Embryonic facial prominence (tissue), 1 donor: ENCODE data around the gene SYCP2.
"Not testable (repeated sequence)": the region's sequence is repeated elsewhere in the genome, so short reads cannot be mapped to it uniquely, and the experiment has no call there.

Source experiments
- DNase-seq: peaks from one replicate; pipeline ENCODE4 v3.0.0-alpha.2; 2016; ENCODE audit errors: extremely low spot score

Gene SYCP2, protein sequence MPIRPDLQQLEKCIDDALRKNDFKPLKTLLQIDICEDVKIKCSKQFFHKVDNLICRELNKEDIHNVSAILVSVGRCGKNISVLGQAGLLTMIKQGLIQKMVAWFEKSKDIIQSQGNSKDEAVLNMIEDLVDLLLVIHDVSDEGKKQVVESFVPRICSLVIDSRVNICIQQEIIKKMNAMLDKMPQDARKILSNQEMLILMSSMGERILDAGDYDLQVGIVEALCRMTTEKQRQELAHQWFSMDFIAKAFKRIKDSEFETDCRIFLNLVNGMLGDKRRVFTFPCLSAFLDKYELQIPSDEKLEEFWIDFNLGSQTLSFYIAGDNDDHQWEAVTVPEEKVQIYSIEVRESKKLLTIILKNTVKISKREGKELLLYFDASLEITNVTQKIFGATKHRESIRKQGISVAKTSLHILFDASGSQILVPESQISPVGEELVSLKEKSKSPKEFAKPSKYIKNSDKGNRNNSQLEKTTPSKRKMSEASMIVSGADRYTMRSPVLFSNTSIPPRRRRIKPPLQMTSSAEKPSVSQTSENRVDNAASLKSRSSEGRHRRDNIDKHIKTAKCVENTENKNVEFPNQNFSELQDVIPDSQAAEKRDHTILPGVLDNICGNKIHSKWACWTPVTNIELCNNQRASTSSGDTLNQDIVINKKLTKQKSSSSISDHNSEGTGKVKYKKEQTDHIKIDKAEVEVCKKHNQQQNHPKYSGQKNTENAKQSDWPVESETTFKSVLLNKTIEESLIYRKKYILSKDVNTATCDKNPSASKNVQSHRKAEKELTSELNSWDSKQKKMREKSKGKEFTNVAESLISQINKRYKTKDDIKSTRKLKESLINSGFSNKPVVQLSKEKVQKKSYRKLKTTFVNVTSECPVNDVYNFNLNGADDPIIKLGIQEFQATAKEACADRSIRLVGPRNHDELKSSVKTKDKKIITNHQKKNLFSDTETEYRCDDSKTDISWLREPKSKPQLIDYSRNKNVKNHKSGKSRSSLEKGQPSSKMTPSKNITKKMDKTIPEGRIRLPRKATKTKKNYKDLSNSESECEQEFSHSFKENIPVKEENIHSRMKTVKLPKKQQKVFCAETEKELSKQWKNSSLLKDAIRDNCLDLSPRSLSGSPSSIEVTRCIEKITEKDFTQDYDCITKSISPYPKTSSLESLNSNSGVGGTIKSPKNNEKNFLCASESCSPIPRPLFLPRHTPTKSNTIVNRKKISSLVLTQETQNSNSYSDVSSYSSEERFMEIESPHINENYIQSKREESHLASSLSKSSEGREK (N-terminal part only)

DNA sequence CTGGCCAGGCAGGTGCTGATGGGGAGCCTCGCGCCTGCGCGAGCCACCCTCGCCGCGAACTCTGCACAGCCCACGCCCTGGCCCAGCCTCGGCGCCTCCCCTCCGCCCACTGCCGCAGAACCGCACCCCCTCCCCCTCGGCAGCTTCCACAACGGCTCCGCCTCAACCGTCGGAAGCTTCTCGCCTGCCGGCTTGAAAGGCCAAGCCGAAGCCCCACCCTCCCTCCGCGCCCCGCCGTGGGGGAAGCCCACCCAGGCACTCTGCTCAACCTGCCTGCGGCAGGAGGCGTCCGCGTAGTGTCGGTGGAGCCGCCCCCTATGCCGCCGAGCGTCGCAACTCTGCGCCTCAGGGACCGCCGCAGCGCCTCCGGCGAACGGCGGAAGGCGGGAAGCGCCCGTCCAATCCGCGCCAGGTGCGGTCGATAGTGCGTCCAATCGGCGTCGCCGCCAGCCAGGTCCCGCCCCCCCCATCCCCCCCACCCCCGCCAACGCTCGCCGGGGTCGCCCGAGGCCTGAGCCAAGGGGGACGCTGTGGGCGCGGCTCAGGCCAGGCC lies at the start of gene SYCP2:
TSS of gene SYCP2 (minus strand) at position 342 of the 553 bp plus-strand sequence. CDS start 11,224 bp downstream, outside the sequence.
- no peak for DNase-seq

DNA sequence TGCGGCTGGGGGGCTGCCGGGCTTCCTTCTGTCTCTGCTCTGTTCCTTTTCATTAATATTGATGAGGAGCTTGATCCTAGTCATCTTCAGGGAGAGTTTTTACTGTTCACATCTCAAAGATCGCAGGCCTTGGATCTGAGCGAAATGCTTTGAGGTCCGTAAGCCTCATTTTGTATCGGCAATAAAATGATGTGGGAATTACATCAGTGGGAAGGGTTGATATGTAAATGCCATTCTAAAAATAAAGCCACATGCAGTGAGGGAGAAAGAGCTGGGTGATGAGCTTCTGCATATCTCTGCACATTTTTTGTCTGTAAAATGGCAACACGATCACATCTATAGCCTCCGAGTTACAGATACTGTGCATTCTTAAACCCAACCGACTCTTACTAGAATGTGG lies 49.6 kb upstream of the SYCP2 start:
- no peak for DNase-seq

DNA sequence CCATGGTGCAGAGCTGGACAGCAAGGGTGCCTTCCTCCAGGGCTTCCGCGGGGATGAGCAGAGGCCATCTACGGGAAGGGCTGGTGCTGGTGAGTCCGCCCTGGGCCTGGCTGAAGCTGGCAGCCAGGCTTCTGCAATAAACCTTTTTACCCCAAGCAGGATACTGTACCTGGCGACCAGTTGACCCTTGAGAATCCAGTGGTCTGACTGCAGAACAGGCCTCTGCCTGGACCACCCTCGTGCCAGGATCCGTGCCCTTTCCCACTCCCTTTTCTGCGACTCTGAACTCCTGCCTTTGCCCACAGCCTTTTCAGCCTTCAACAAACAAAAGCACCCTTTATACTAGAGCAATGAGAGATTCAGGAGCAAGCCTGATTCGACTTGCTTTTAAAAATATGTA lies 43.6 kb upstream of the SYCP2 start:
- DNase-seq, result no peak

DNA sequence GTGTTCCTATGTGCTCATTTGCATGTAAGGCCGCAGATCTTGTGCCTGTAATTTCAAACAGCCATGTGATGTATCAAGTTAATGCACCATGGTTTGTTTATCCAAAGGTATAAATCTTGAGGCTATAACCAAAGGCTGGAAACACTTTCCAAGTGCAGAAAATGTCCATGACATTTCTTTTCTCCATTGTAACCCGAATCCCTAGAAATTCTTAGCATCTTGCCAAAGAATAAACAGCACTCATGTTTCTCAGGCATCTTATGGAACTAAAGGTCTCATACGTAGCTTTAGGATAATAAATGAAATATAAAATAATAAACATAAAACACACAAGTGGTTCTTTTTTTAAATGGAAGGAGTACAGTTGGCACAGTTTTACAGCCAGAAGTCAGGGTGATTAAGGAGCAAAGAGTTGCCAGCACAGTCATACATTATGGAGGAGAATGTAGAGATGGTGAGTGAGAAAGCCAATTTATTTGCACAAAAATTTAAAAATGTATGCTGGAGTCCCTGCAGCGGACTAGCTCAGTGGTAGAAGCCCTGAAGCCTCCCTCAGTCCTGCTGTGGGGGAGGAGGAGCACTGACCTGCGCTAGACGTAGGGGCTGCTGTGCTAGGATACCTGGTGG lies 42.8 kb upstream of the SYCP2 start:
- peak; percentile 26 for DNase-seq

DNA sequence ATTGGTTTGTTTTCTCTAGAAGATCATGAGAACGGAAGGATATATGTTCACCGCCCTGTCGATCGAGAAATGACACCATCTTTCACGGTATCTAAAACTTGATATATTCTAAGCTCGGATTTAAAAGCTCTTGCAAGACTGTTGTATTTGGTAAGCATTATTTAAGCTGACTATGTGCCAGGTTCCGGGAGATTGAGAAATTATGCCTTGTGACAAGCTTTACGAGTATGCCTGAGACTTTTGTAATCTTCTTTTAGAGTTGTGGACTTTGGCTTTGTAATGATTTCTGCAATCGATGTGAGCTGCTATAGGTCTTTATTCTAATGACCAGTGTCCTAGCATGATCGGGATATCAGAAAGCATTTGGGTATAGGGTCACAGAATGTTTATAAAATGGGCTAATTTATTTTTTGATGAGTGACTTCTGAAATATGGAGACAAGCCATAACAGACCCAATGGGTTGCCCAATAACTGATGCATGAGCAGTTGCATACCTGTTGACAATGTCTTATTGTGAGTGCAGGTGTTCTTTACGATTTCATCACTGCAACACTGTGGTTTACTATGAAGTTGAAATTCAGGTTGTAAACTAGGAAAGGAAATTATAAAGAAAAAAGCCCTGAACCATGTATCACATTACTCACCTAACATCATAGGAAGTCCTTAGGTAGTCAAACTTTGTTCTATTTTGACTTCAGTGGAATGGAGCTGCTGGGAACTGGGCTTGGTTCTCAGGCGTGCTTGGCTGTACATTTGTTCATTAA lies 38.8 kb upstream of the SYCP2 start:
- DNase-seq, result no peak

DNA sequence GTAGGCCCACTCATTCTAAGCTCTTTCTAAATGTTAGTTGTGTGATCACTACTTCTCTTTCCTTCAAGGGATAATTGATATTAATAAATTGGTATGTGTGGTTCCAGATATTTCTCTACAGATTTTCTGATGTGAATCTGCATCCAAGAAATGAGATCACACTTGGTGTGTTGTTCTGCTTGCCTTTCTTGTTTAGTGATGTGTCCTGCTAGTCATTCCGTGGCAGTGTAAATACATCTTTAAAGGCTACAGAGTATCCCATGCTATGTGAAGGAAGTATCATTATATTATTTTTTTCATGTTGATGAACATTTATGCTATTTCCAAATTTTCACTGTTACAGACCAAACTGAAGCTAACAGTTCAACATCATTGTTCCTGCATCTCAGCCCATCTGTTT lies 38.0 kb upstream of the SYCP2 start:
- no peak for DNase-seq

DNA sequence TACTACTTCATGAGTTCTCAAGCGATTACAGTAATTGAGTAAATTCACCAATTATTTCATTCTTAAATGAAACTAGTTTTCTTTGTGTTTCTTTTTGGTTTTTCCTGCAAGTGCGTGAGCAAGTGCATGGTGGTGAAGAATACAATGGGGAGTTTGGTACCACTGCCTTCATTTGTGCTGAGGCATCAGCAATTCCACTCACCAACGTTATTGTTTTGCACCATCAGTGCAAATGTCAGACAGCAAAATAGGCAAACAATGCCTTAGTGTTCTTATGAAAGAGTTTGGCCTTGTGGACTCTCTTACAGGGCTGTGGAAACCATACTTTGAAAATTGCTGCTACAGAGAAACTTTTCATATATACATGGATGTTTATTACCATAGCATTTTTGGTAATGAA lies 33.0 kb upstream of the SYCP2 start:
- no peak for DNase-seq

DNA sequence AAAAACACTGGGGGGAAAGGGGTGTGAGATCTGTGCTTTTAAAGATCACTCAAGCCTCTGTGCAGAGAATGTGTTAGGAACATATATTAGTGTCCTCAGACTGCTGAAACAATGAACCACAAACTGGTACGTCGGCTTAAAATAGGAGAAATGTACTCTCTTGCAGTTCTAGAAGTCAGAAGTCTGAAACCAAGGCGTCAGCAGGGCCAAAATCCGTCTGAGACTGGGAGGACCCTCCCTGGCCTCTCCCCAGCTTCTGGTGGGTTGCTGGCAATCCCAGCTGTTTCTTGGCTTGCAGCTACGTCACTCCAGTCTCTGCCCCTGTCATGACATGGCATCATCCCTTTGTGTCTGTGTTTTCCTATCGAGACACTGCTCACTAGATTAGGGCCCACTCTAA lies 28.7 kb upstream of the SYCP2 start:
- DNase-seq, result no peak

DNA sequence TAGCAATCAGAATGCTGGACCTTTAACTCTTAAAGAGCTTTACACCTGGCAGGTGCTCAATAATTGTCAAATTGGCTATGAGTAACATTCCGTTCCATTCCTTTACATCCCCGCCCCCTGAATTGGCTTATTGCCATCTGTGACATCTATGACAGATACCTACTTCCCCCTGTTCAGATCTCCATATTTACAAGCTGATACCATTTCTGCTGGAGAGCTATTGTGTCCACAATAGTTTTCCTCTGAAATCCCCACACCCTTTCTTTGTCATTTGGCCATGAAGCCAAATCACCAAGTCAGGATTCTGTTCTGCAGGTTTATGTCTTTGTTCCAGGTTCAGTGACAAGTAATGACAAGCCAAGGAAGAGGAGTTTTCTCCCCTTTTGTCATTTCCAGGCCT lies 28.0 kb upstream of the SYCP2 start:
- DNase-seq, result no peak

DNA sequence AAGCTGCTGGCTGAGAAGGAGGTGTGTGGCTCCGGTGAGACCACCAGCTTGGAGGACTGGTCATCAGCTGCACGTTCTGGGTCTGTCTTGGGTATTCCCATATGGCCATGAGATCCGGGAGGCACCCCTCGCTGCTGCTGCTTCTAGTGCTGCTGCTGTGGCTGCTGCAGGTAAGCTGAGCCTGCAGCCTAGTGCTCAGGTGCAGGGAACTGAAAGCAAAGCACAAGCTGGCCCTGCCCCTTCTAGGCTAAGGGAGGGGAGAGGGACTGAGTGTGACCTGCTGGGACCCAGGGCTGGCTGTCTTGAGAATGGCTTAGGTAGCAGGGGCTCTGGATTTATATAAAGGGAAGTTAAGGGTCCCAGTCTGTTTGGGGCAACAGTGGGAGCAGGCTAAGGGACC lies 25.2 kb upstream of the SYCP2 start:
- DNase-seq, result no peak

DNA sequence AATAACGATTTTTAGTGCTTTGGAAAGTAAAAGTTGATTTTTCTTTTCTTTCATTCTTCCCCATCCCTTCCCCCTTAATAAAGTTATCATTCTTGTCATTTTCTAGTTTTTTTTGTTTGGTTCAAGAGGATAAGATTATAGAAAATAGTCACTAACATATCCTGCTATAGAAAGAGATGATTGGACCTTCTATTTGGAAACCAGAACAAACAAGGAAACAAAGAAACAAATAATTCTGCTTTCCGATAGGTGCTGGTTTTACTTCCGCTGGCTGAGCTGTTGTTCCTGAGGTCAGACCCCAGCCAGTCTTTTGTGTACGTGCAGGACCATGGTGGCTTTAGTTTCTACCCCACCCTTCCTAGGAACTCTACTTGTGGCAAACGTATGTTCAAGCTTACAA lies 24.7 kb upstream of the SYCP2 start, which contains the start of gene CDH26:
TSS of gene CDH26 (plus strand) at position 301 of the 400 bp plus-strand sequence. CDS start 304 bp downstream, outside the sequence.
- no peak for DNase-seq

DNA sequence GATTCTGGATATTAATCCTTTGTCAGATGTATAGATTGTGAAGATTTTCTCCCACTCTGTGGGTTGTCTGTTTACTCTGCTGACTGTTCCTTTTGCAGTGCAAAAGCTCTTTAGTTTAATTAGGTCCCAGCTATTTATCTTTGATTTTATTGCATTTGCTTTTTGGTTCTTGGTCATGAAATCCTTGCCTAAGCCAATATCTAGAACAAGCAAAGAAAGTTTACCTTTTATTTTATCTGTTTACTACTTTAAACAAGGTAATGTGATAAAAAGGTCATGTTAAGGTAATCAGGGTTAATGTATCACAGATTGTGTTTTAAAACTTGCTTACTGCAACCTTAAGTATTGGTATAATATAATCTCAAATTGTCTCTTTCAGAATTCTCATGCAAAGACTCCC lies 24.1 kb upstream of the SYCP2 start:
- not testable (repeated sequence) for DNase-seq

DNA sequence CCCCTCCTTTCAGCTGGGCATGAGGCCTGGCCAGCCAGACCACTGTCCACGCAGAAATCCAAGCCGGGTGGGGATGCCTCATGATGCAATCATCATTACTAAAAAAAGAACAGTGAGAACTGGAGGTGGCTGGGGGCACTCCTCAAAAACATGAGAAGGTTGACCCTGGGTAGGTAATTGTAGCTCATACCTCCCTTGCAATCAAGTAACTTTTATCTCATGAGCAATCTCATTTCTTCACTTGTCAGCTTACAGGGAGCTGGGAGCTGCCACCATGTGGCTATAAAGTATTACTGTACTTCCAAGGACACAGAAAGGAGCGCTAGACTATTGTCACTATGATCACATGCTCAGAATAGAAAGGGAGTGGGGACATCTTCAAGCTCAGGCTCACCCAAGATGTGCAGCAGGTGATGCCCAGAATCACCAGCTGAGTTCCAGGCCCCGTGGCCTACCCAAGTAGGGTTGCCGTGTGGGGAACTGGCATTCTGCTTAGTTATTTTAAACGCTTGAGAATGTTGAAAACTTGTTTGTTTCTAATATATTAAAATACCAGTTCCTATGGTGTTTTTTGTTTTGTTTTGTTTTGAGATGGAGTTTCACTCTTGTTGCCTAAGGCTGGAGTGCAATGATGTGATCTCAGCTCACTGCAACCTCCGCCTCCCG lies 21.8 kb upstream of the SYCP2 start:
- DNase-seq, result no peak

DNA sequence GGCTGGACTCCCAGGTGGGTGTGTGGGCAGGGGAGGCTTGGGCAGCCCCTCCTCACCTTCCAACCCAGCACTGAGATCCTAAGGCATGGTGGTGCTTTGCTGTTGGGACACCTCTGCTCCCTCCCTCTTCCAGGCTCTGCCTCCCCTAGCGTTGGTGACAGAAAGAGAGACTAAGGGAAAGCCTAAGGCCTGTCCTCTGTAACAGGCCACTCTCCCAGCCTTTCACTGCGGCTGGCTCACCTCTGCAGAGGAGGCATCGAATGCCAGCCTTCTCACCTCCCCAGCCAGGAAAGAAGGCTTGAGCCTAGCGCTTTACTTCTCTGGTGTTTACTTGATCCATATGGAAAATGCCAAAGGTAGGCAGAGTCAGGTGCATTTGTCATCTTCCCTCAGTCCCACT lies 21.3 kb upstream of the SYCP2 start:
- no peak for DNase-seq

DNA sequence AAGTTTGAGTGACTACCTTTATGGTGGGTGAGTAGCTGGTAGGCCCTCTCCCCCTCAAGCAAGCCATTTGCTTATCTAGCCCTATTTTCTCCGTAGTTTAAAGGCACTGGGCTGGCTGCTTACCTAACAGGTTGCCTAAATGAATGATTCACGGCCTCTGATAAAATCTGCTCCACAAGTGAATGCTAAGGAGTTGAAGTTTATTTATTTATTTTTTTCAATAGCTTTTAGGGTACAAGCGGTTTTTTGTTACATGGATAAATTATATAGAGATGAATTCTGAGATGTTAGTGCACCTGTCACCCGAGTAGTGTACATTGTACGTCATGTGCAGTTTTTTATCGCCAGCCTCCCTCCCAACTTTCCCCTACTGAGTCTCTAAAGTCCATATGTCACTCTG lies 16.5 kb upstream of the SYCP2 start:
- no peak for DNase-seq

DNA sequence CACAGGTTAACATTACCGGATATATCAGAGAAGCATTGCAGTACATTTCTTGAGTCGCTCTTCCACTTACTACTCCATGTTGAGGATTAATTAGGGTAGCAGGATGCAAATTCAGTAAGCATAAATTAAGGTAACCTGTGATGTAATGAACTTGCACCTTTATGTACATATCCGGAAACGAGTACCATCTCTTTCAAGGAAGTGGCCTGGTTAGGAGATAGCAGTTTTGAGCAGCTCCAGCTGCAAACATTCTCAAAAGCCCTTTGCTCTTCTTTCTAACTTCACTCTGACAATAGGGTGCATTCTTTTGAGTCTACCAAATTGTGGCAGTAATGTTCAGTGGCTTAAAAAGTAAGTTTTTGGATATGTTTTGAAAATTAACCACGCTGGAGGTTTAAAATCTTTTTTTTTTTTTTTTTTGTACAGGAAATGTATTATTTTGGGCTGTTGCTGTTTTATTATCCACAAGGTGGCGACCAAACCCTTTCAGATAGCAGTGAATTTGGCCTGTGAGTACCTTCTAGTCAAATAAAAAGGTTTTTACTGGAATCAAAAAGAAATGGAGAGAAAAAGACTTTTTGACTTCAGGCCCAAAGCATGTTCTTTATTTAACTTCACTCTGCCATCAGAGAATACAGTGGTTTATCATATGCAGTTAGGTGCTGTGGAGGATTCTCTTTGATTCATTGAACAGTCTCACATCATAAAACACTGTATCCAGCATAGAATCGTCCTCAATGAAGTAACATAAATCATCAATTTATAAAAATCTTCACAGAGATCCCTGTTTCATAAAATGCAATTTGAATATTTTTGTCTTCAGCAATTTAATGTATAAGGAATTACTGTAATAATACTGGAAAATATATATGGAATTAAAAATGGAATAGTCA lies 15.6 kb upstream of the SYCP2 start:
- no peak for DNase-seq

DNA sequence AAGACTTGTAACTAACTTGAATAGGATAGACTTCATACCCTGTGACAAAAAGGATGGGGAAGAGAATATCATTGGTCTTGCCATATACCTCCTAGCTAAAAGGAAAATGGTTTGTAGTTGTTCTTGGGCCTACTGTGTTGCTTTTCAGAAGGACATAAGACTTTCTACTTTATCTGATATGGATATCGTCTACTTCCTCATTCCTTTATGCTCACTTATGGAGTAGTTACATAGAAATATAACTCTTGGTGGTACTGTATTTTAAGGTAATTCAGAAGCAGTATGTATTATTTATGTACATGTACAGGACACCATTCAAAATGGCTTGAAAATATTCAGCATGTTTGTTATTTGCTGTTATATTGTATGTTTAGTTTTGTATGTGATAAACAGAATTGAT lies 14.8 kb upstream of the SYCP2 start:
- no peak for DNase-seq

DNA sequence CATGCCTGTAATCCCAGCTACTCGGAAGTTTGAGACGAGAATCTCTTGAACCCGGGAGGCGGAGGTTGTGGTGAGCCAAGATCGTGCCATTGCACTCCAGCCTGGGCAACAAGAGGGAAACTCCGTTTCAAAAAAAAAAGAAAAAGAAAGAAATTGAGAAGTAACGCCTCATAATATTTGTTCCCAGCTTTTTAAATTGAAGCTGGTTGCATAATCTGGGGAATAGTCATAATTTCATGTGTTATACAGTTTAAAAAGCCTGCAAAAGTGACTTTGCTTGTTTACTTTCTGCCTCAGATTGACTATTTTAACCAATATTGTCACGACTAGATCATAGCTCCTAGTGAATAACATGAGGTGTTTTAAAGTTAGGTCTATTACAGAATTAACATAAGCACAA lies 13.9 kb upstream of the SYCP2 start:
- DNase-seq, result no peak

DNA sequence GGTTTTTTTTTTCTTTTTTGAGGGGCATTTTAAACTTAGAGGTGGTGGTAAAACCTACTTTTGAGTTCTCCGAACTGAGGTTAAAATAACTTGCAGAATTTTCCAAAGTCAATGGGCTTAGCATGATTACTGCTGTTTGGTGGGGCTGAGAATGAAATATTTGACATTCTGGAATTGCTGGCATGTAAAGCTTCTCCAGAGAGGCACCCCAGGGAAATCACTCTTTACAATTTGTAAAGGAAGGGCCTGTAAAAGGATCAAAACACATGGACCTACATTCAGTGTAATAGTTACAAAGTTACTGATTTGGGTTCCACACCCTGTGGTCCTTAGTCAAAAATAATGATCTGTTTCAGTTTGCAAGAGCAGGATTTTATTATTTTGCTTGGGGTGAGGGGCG lies 12.3 kb upstream of the SYCP2 start:
- no peak for DNase-seq
